IMR-90 (cell line): ENCODE data around the gene TENM3. TPM values are rescaled to one million over a fixed set of nuclear protein-coding genes. Genes with fewer than 3 reads are reported as not detected.

ENCODE experiments used
- ATAC-seq: fragments of 200-7000 bp; cut with Tn5 transposase; 2 replicates; pipeline ENCODE4 v1.9.1; 2020; ENCODE audit warnings: low read depth, mild to moderate bottlenecking, moderate library complexity
- BruUV-seq: library from RNA; stranded (reverse); fragments of 400-500 nt; replicated peaks from 2 replicates; lab custom pipeline; 2021; lab: Mats Ljungman, UMichigan
- CTCF ChIA-PET: fragments of 300-600 bp; formaldehyde crosslinking; extraction: SDS; loops from one replicate; lab custom pipeline; 2021; ENCODE audit warnings: antibody characterized with exemption; lab: Yijun Ruan, JAX
- POLR2A ChIA-PET: fragments of 300-600 bp; sonication (Branson Sonifier 250); formaldehyde crosslinking; loops from one replicate; lab custom pipeline; 2022; ENCODE audit warnings: antibody characterized with exemption; ENCODE audit not compliant: unreplicated experiment; lab: Charles Lee
- DNase-seq: peaks from one replicate; pipeline ENCODE4 v3.0.0; 2013
- H2AFZ ChIP-seq: replicated peaks from 2 replicates; pipeline ENCODE3; 2013; ENCODE audit warnings: low read length, mild to moderate bottlenecking; ENCODE audit not compliant: poor library complexity
- H2AK5ac ChIP-seq: 2 replicates; pipeline ENCODE4 v1.6.1; 2013; ENCODE audit warnings: low read depth, low read length, inconsistent platforms
- H2AK9ac ChIP-seq: replicated peaks from 2 replicates; pipeline ENCODE3; 2013; ENCODE audit warnings: mild to moderate bottlenecking, low read depth, low read length, moderate library complexity; ENCODE audit not compliant: poor library complexity
- H2BK120ac ChIP-seq: 2 replicates; pipeline ENCODE4 v1.6.1; 2013; ENCODE audit warnings: low read depth, low read length, inconsistent platforms
- H2BK15ac ChIP-seq: 3 replicates; pipeline ENCODE4 v1.6.1; 2013; ENCODE audit warnings: low read depth, low read length, inconsistent platforms
- H2BK20ac ChIP-seq: 2 replicates; pipeline ENCODE4 v1.6.1; 2013; ENCODE audit warnings: low read depth, mild to moderate bottlenecking, inconsistent platforms, low read length, moderate library complexity
- H2BK5ac ChIP-seq: 2 replicates; pipeline ENCODE4 v1.6.1; 2013; ENCODE audit warnings: mild to moderate bottlenecking, low read depth, low read length, inconsistent platforms; ENCODE audit not compliant: poor library complexity, severe bottlenecking
- H3K14ac ChIP-seq: replicated peaks from 2 replicates; pipeline ENCODE4 v1.6.1; 2013; ENCODE audit warnings: low read depth, low read length, inconsistent platforms
- H3K18ac ChIP-seq: 2 replicates; pipeline ENCODE4 v1.6.1; 2013; ENCODE audit warnings: low read depth, low read length, control low read depth
- H3K23ac ChIP-seq: 2 replicates; pipeline ENCODE4 v1.6.1; 2013; ENCODE audit warnings: low read depth, low read length, inconsistent platforms
- H3K27ac ChIP-seq: 2 replicates; pipeline ENCODE4 v1.5.1; 2013; ENCODE audit warnings: mild to moderate bottlenecking, control low read depth, low read length; ENCODE audit not compliant: insufficient read depth
- H3K27me3 ChIP-seq: 2 replicates; pipeline ENCODE4 v1.6.1; 2013; ENCODE audit warnings: low read length; ENCODE audit not compliant: control insufficient read depth, insufficient read depth
- H3K36me3 ChIP-seq: 2 replicates; pipeline ENCODE4 v1.6.1; 2013; ENCODE audit warnings: low read length, mixed read lengths; ENCODE audit not compliant: control insufficient read depth, insufficient read depth
- H3K4ac ChIP-seq: 2 replicates; pipeline ENCODE4 v1.6.1; 2013; ENCODE audit warnings: low read depth, low read length, inconsistent platforms
- H3K4me1 ChIP-seq: 2 replicates; pipeline ENCODE4 v1.6.1; 2013; ENCODE audit warnings: low read length, mixed read lengths; ENCODE audit not compliant: control insufficient read depth, insufficient read depth
- H3K4me2 ChIP-seq: 2 replicates; pipeline ENCODE4 v1.6.1; 2013; ENCODE audit warnings: low read depth, mild to moderate bottlenecking, control low read depth, low read length, moderate library complexity
- H3K4me3 ChIP-seq: 2 replicates; pipeline ENCODE4 v1.5.1; 2013; ENCODE audit warnings: low read depth, mild to moderate bottlenecking, control low read depth, low read length, moderate library complexity; ENCODE audit not compliant: insufficient read depth
- H3K56ac ChIP-seq: 2 replicates; pipeline ENCODE4 v1.6.1; 2013; ENCODE audit warnings: low read length, inconsistent platforms; ENCODE audit not compliant: insufficient read depth; ENCODE audit errors: extremely low read depth
- H3K79me1 ChIP-seq, 2 experiments: 2 replicates each; pipeline ENCODE4 v1.6.1; 2013; ENCODE audit warnings: low read length in 2 of 2, inconsistent platforms in 1 of 2, low read depth in 1 of 2
- H3K9ac ChIP-seq: 2 replicates; pipeline ENCODE4 v1.6.1; 2013; ENCODE audit warnings: low read depth, low read length, control low read depth
- H3K9me1 ChIP-seq: 2 replicates; pipeline ENCODE4 v1.6.1; 2013; ENCODE audit warnings: low read length, inconsistent platforms; ENCODE audit not compliant: insufficient read depth
- H3K9me3 ChIP-seq: 2 replicates; pipeline ENCODE4 v1.6.1; 2013; ENCODE audit warnings: low read length; ENCODE audit not compliant: control insufficient read depth, insufficient read depth
- H4K20me1 ChIP-seq: 2 replicates; pipeline ENCODE4 v1.6.1; 2013; ENCODE audit warnings: low read length, inconsistent platforms; ENCODE audit not compliant: insufficient read depth
- H4K5ac ChIP-seq: 2 replicates; pipeline ENCODE4 v1.6.1; 2013; ENCODE audit warnings: mild to moderate bottlenecking, low read depth, low read length, control low read depth
- H4K8ac ChIP-seq, 2 experiments: 2 replicates each; pipeline ENCODE4 v1.6.1; 2013; ENCODE audit warnings: low read depth in 2 of 2, low read length in 2 of 2, control low read depth in 1 of 2, inconsistent platforms in 1 of 2
- H4K91ac ChIP-seq: 2 replicates; pipeline ENCODE4 v1.6.1; 2013; ENCODE audit warnings: low read depth, low read length, inconsistent platforms; ENCODE audit not compliant: insufficient read depth
- MXI1 ChIP-seq: IDR thresholded peaks from 2 replicates; pipeline ENCODE4 v1.6.1; 2012; ENCODE audit warnings: low read depth, mild to moderate bottlenecking, low read length, moderate library complexity, borderline replicate concordance
- POLR2A ChIP-seq: IDR thresholded peaks from 2 replicates; pipeline ENCODE4 v1.6.1; 2012; ENCODE audit warnings: mild to moderate bottlenecking, low read depth, low read length
- RCOR1 ChIP-seq: IDR thresholded peaks from 2 replicates; pipeline ENCODE4 v1.6.1; 2012; ENCODE audit warnings: mild to moderate bottlenecking, low read length, improper control_type of control experiment; ENCODE audit not compliant: insufficient replicate concordance
- SMC3 ChIP-seq: fragments of 150-350 bp; IDR thresholded peaks from 2 replicates; pipeline ENCODE4 v1.6.1; 2016; ENCODE audit warnings: low read depth, mild to moderate bottlenecking, antibody characterized with exemption, low read length, moderate library complexity
- WGBS, 2 experiments: methylation state at CpG; one replicate each; pipeline versions ENCODE4 v1.1.5 to v1.1.7; 2013; ENCODE audit warnings: missing lambda C conversion rate in 2 of 2; ENCODE audit not compliant: insufficient read length in 1 of 2; ENCODE audit errors: extremely low coverage in 2 of 2; 5-methylcytosine and 5-hydroxymethylcytosine counted together
- dilution Hi-C: fragments of 300-500 bp; cut with HindIII; formaldehyde crosslinking; loops from one replicate; pipeline ENCODE4 v1.14.3; 2018; ENCODE audit warnings: low sequenced_read_pairs; ENCODE audit not compliant: unreplicated experiment
- in situ Hi-C: fragments of 300-500 bp; cut with MboI; formaldehyde crosslinking; loops from 3 replicates; pipeline ENCODE4 v1.14.3; 2019; ENCODE audit warnings: low sequenced_read_pairs, inconsistent platforms, mixed read lengths
- intact Hi-C: fragments of 100-400 bp; cut with micrococcal nuclease; formaldehyde crosslinking; loops from 2 replicates; pipeline ENCODE4 v1.10.0; 2022
- polyA plus RNA-seq, 3 experiments: library from polyadenylated mRNA; depleted of rRNA; stranded (reverse); fragments of >200 nt; gene quantifications; 2 replicates each; pipeline ENCODE4 v1.2.3, GENCODE V29; 2012; ENCODE audit warnings: low replicate concordance in 1 of 3
- total RNA-seq: library from RNA; depleted of rRNA; stranded (reverse); fragments of >200 nt; gene quantifications from 2 replicates; pipeline ENCODE4 v1.2.3, GENCODE V29; 2012
- TF ChIP-seq, protein P1 (sequence below): conservative IDR thresholded peaks from 2 replicates; pipeline ENCODE4 v1.5.1; 2012; ENCODE audit warnings: mild to moderate bottlenecking, low read depth, low read length, improper control_type of control experiment
- TF ChIP-seq, protein P2 (sequence below): fragments of 150-350 bp; IDR thresholded peaks from 2 replicates; pipeline ENCODE4 v1.6.1; 2017; ENCODE audit warnings: mild to moderate bottlenecking, antibody characterized with exemption, low read length, low read depth

Gene TENM3
- total and polyA plus RNA-seq, 2 of the 4 experiments (the other 2 are of a cell fraction): 29.9 to 173 TPM

DNA sequence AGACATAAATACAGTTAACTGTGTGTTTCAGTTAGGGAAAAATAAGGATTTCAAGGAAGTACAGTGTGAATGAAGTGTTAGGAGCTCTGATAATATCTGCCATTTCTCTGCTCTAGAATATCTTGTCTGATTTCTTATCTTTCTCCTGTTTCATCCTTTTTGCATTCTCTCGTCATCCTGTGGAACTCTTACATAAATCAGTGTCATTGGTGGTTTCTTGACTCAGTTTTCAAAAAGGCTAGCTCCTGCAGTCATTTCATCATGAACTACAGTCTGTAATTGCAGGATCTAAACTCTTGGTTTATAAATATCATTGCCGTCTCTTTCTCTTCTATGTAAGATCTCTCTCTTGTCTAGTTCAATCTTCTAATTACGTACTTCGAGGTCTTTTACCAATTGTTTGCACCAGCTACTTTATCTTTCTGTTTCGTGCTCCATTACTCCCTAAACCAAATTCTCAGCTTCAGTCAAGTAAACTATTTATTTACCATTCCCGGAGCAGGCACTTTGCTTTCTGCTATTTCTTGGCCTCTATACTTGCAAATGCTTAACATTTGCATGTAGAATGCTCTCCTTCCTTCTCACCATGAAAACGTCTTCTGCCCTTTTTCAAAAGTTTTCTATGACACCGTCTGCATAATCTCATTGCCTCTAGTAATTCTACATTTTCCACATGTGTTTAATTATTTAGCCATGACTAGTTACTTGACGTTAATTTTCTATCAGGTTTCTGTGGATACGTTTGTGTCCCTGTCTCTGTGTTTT, 294.0 kb downstream of the TENM3 start (continued):
- TF ChIP-seq POLR2A: no peak

DNA sequence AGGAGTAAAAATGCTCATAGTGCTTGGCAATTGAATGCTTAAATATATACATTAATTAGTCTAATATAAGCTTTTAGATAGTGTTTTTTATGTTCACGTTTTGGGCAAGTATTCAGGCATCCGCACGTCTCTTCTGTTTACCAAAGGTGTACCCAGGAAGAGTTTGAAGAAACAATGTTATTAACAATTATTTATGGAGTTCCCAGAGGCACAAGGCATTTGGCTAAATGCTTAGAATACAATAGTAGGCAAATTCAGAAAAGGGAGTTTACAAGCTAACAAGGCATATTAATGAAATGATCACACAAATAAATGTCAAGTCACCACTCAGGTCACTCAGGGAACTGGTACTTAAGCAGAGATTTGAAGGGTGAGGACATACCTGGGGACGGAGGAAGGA, 294.8 kb downstream of the TENM3 start:
- intact Hi-C loops: no loop called here
- POLR2A ChIA-PET: no interaction called here
- Histone ChIP-seq H3K9me3 (no peaks in the 10 kb centered on the region), H3K14ac (no peak overlapping the region), H3K9me1 (0 out of 2 replicates have a peak, but pooled peaks cover 3% of the 10 kb centered on the region), H2AK5ac (no peak overlapping the region), H3K9ac (no peak overlapping the region), H3K27me3 (no peaks in the 10 kb centered on the region), H4K8ac (no peak overlapping the region), H3K36me3 (no peaks in the 10 kb centered on the region), H3K4me1 (no peaks in the 10 kb centered on the region), H3K4me2 (no peak overlapping the region), H3K18ac (no peak overlapping the region), H4K5ac (no peak overlapping the region), H2BK15ac (no peak overlapping the region), H4K91ac (no peak overlapping the region), H2BK5ac (no peak overlapping the region), H2AK9ac (no peak overlapping the region), H3K4ac (no peak overlapping the region), H3K27ac (no peak overlapping the region), H3K56ac (no peak overlapping the region), H3K23ac (no peak overlapping the region), H3K4me3 (no peak overlapping the region), H3K79me1 (peaks cover 3 to 10% of the 10 kb centered on the region in 2 experiments; a peak in 1 of 4 replicates), H2BK120ac (no peak overlapping the region), H2AFZ (no peak overlapping the region), H2BK20ac (no peak overlapping the region), H4K20me1 (no peaks in the 10 kb centered on the region)
- ATAC-seq (no peak), DNase-seq (no peak)
- TF ChIP-seq, protein P1, sequence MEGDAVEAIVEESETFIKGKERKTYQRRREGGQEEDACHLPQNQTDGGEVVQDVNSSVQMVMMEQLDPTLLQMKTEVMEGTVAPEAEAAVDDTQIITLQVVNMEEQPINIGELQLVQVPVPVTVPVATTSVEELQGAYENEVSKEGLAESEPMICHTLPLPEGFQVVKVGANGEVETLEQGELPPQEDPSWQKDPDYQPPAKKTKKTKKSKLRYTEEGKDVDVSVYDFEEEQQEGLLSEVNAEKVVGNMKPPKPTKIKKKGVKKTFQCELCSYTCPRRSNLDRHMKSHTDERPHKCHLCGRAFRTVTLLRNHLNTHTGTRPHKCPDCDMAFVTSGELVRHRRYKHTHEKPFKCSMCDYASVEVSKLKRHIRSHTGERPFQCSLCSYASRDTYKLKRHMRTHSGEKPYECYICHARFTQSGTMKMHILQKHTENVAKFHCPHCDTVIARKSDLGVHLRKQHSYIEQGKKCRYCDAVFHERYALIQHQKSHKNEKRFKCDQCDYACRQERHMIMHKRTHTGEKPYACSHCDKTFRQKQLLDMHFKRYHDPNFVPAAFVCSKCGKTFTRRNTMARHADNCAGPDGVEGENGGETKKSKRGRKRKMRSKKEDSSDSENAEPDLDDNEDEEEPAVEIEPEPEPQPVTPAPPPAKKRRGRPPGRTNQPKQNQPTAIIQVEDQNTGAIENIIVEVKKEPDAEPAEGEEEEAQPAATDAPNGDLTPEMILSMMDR: no peak
- TF ChIP-seq MXI1 (no peak), SMC3 (no peak), RCOR1 (no peak), POLR2A (no peak)
- TF ChIP-seq, protein P2, sequence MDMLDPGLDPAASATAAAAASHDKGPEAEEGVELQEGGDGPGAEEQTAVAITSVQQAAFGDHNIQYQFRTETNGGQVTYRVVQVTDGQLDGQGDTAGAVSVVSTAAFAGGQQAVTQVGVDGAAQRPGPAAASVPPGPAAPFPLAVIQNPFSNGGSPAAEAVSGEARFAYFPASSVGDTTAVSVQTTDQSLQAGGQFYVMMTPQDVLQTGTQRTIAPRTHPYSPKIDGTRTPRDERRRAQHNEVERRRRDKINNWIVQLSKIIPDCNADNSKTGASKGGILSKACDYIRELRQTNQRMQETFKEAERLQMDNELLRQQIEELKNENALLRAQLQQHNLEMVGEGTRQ: no peak
- WGBS, 2 experiments: no CpG with 5 or more reads among the region's 4 CpGs
- CTCF ChIA-PET: no interaction called here
- dilution Hi-C loops: no loop called here
- BruUV-seq: no TSS peak
- in situ Hi-C loops: no loop called here
